Progenitor cell of endocrine pancreas (in vitro differentiated cells): ENCODE data around the gene TANC2. TPM values are rescaled to one million over a fixed set of nuclear protein-coding genes. Genes with fewer than 3 reads are reported as not detected.

Experiments used
- DNase-seq: peaks from one replicate; pipeline ENCODE4 v3.0.0; 2021; ENCODE audit warnings: low spot score; ENCODE audit not compliant: unreplicated experiment
- H3K27ac Mint-ChIP-seq: 2 replicates; pipeline ENCODE4 v1.8.0; 2021; ENCODE audit warnings: mild to moderate bottlenecking, moderate library complexity, mixed read lengths
- H3K27me3 Mint-ChIP-seq: 2 replicates; pipeline ENCODE4 v1.8.0; 2021; ENCODE audit warnings: mixed read lengths
- H3K36me3 Mint-ChIP-seq: 2 replicates; pipeline ENCODE4 v1.8.0; 2022; ENCODE audit warnings: mixed read lengths; ENCODE audit not compliant: insufficient read depth
- H3K4me1 Mint-ChIP-seq: 2 replicates; pipeline ENCODE4 v1.8.0; 2021; ENCODE audit warnings: low read depth, mixed read lengths
- H3K4me3 Mint-ChIP-seq: 2 replicates; pipeline ENCODE4 v1.8.0; 2021; ENCODE audit warnings: low read depth, mild to moderate bottlenecking, moderate library complexity, mixed read lengths
- H3K9me3 Mint-ChIP-seq: 2 replicates; pipeline ENCODE4 v1.8.0; 2021; ENCODE audit warnings: low read depth, mixed read lengths
- CTCF ChIP-seq: fragments of 200-600 bp; sonication (generic); IDR thresholded peaks from one replicate; pipeline ENCODE4 v1.5.0; 2021; ENCODE audit warnings: antibody characterized with exemption, mild to moderate bottlenecking; ENCODE audit not compliant: unreplicated experiment
- total RNA-seq: library from RNA; stranded (reverse); gene quantifications from 2 replicates; pipeline ENCODE4 v1.2.1, GENCODE V29; 2021

Gene TANC2
- total RNA-seq, 1 donor from 2014 or later: 18.0 TPM

GRCh38 chr17:62948370-62948769, 17.7 kb upstream of the TANC2 start:
- H3K27ac Mint-ChIP-seq: no peak overlapping the region
- no peaks in the 10 kb centered on the region for H3K36me3 Mint-ChIP-seq
- no peak for DNase-seq
- no peaks in the 10 kb centered on the region for H3K9me3 Mint-ChIP-seq
- no peaks in the 10 kb centered on the region for H3K4me1 Mint-ChIP-seq
- no peak for TF ChIP-seq CTCF
- no peak overlapping the region for H3K4me3 Mint-ChIP-seq
- H3K27me3 Mint-ChIP-seq: peaks cover 4% of the 10 kb centered on the region

DNA sequence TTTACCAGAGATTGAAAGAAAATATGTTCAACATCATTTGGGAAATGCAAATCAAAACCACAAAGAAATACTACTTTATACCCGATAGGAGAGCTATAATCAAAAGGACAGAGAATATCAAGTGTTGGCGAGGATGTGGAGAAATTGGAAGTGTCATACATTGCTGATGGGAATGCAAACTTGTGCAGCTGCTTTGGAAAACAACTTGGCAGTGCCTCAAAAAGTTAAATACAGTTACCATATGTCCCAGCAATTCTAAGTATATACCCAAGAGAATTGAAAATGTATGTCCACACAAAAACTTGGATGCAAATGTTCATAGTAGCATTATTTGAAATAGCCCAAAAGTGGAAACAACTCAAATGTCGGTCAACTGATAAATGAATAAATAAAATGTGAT, 17.0 kb upstream of the TANC2 start:
- no peaks in the 10 kb centered on the region for H3K9me3 Mint-ChIP-seq
- no peaks in the 10 kb centered on the region for H3K36me3 Mint-ChIP-seq
- no peaks in the 10 kb centered on the region for H3K27me3 Mint-ChIP-seq
- no peak overlapping the region for H3K4me3 Mint-ChIP-seq
- no peak for TF ChIP-seq CTCF
- no peak overlapping the region for H3K27ac Mint-ChIP-seq
- DNase-seq: no peak
- no peaks in the 10 kb centered on the region for H3K4me1 Mint-ChIP-seq

- no peak overlapping the region for H3K27ac Mint-ChIP-seq
- no peak overlapping the region for H3K4me3 Mint-ChIP-seq
- no peak for DNase-seq
- no peaks in the 10 kb centered on the region for H3K36me3 Mint-ChIP-seq
- H3K4me1 Mint-ChIP-seq: no peaks in the 10 kb centered on the region
- H3K9me3 Mint-ChIP-seq: no peaks in the 10 kb centered on the region
- TF ChIP-seq CTCF: no peak
- no peaks in the 10 kb centered on the region for H3K27me3 Mint-ChIP-seq
These were observed 16.0 kb upstream of the TANC2 start for GRCh38 chr17:62950067-62950466.

DNA sequence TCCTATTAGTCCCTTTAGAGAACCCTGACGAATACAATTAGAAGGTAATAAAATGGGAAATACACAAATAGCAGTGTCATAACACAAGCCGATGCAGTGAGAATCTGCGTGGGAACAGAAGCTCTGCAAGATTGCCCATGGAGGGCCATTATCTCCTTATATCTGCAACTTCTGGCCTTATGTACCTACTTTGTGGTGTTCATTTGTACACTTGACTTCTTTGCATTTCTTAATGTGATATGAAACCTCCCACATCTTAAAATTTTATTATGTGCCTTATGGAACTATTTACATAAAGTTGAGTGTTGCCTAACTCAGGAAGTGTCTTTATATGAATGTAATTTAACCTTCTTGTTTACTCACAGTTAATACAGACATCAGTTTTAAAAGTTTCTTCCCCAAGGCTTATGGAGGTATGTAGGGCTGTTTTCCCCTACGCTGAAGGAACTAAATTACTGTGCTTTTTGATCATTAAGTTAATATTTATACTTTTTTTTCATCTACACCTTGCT, 10.1 kb upstream of the TANC2 start:
- no peak for DNase-seq
- no peaks in the 10 kb centered on the region for H3K36me3 Mint-ChIP-seq
- TF ChIP-seq CTCF: no peak
- H3K9me3 Mint-ChIP-seq: no peaks in the 10 kb centered on the region
- no peak overlapping the region for H3K27ac Mint-ChIP-seq
- peaks cover 8% of the 10 kb centered on the region for H3K27me3 Mint-ChIP-seq
- H3K4me1 Mint-ChIP-seq: no peaks in the 10 kb centered on the region
- no peak overlapping the region for H3K4me3 Mint-ChIP-seq

DNA sequence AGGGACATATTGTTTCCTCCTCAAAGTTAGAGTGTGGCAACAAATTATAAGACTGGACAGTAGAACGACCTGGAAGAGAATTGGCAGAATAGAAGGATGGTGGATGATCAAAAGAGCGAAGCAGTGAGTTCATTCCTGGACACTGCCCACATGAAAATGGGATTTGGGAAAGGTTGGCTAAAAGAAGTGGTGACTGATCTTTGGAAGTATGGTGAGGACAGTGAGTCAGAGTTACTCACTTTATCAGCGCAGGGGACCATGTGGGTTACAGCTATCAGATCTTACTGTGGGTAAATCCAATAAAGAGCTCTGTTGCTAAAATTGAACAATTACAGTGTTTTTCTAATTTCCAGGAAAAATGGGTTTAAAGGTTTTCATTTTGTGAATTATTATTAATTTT, 2.7 kb upstream of the TANC2 start:
- no peak for DNase-seq
- peaks cover 57% of the 10 kb centered on the region for H3K27me3 Mint-ChIP-seq
- H3K27ac Mint-ChIP-seq: no peak overlapping the region
- H3K4me1 Mint-ChIP-seq: peaks cover 9% of the 10 kb centered on the region
- no peak for TF ChIP-seq CTCF
- H3K4me3 Mint-ChIP-seq: no peak overlapping the region
- H3K9me3 Mint-ChIP-seq: no peaks in the 10 kb centered on the region
- no peaks in the 10 kb centered on the region for H3K36me3 Mint-ChIP-seq
